GM18520 (cell line): ENCODE data around the gene OSBPL1A.

ENCODE experiments used
- ATAC-seq: cut with Tn5 transposase; IDR thresholded peaks from one replicate; pipeline ENCODE4 v1.9.1; 2021; ENCODE audit not compliant: unreplicated experiment

The OSBPL1A gene

GRCh38 chr18:24270358-24270936, 127.2 kb downstream of the OSBPL1A start:
- ATAC-seq, result no peak

- no peak for ATAC-seq
These were observed 128.7 kb downstream of the OSBPL1A start for GRCh38 chr18:24268784-24269550.

GRCh38 chr18:24267878-24268277, 129.7 kb downstream of the OSBPL1A start:
- ATAC-seq, result no peak

- ATAC-seq, result no peak
These were observed 131.5 kb downstream of the OSBPL1A start for GRCh38 chr18:24266131-24266530.

- no peak for ATAC-seq
These were observed 132.0 kb downstream of the OSBPL1A start for GRCh38 chr18:24265502-24266064.

- ATAC-seq, result no peak
These were observed 134.6 kb downstream of the OSBPL1A start for GRCh38 chr18:24263050-24263449.

GRCh38 chr18:24262087-24262486, 135.5 kb downstream of the OSBPL1A start:
- ATAC-seq, result no peak

GRCh38 chr18:24259869-24260641, 137.6 kb downstream of the OSBPL1A start:
- ATAC-seq, result no peak

GRCh38 chr18:24254071-24254470, 143.6 kb downstream of the OSBPL1A start:
- ATAC-seq, result no peak

- no peak for ATAC-seq
These were observed 147.9 kb downstream of the OSBPL1A start for GRCh38 chr18:24249716-24250115.

GRCh38 chr18:24248359-24248758, 149.3 kb downstream of the OSBPL1A start:
- no peak for ATAC-seq

- ATAC-seq, result peak; percentile 64
These were observed 151.5 kb downstream of the OSBPL1A start for GRCh38 chr18:24246143-24246542.

GRCh38 chr18:24244698-24245097, 152.9 kb downstream of the OSBPL1A start:
- ATAC-seq, result no peak

- no peak for ATAC-seq
These were observed 153.9 kb downstream of the OSBPL1A start for GRCh38 chr18:24243677-24244076.

- no peak for ATAC-seq
These were observed 158.3 kb downstream of the OSBPL1A start for GRCh38 chr18:24239341-24239740.

GRCh38 chr18:24238387-24238786, 159.2 kb downstream of the OSBPL1A start:
- ATAC-seq, result no peak

GRCh38 chr18:24234850-24235418, 162.7 kb downstream of the OSBPL1A start:
- ATAC-seq, result no peak

GRCh38 chr18:24234330-24234729, 163.3 kb downstream of the OSBPL1A start:
- ATAC-seq, result no peak

- no peak for ATAC-seq
These were observed 164.8 kb downstream of the OSBPL1A start for GRCh38 chr18:24232800-24233199.

GRCh38 chr18:24231773-24232735, 165.6 kb downstream of the OSBPL1A start:
- no peak for ATAC-seq
